CD4-positive, alpha-beta T cell (primary cell): ENCODE measurements around the gene KDM4D. TPM values are rescaled to one million over a fixed set of nuclear protein-coding genes. Genes with fewer than 3 reads are reported as not detected.

ENCODE experiments used
- ATAC-seq: fragments of 200-7000 bp; cut with Tn5 transposase; one replicate; pipeline ENCODE4 v1.10.0; 2022; ENCODE audit warnings: mild to moderate bottlenecking; ENCODE audit not compliant: poor library complexity
- CTCF ChIA-PET: fragments of 350-600 bp; sonication (Branson Sonifier 250); formaldehyde crosslinking; loops from one replicate; lab custom pipeline; 2021; ENCODE audit warnings: antibody characterized with exemption, inconsistent platforms; lab: Charles Lee
- POLR2A ChIA-PET: fragments of 350-600 bp; sonication (Branson Sonifier 250); formaldehyde crosslinking; loops from one replicate; lab custom pipeline; 2021; ENCODE audit warnings: antibody characterized with exemption, inconsistent platforms; lab: Charles Lee
- DNase-seq, 14 experiments: peaks; one replicate each; pipeline ENCODE4 v3.0.0-alpha.2; 2013 to 2020; ENCODE audit warnings: mixed read lengths in 2 of 14
- H3K27ac ChIP-seq, 2 donors: one replicate each; pipeline versions ENCODE4 v1.5.1 to v1.7.0; 2013; ENCODE audit warnings: low read length in 2 of 2, low read depth in 1 of 2, mild to moderate bottlenecking in 1 of 2
- H3K27me3 ChIP-seq, 2 experiments: 1 replicate in 1 of 2; 2 replicates in 1 of 2; pipeline versions ENCODE4 v1.6.1 to v1.7.0; 2013; ENCODE audit warnings: low read length in 2 of 2, control low read depth in 1 of 2, mild to moderate bottlenecking in 1 of 2, moderate library complexity in 1 of 2; ENCODE audit not compliant: insufficient read depth in 2 of 2, control insufficient read depth in 1 of 2
- H3K36me3 ChIP-seq: one replicate; pipeline ENCODE4 v1.6.1; 2013; ENCODE audit warnings: low read length, control low read depth; ENCODE audit not compliant: insufficient read depth
- H3K4me1 ChIP-seq: one replicate; pipeline ENCODE4 v1.6.1; 2013; ENCODE audit warnings: low read length, control low read depth; ENCODE audit not compliant: insufficient read depth
- H3K4me3 ChIP-seq: one replicate; pipeline ENCODE4 v1.5.1; 2013; ENCODE audit warnings: mild to moderate bottlenecking, low read length, moderate library complexity
- H3K9me3 ChIP-seq, 2 experiments: 1 replicate in 1 of 2; 2 replicates in 1 of 2; pipeline versions ENCODE4 v1.6.1 to v1.7.0; 2013; ENCODE audit warnings: low read length in 2 of 2, mild to moderate bottlenecking in 2 of 2, control low read depth in 1 of 2, moderate library complexity in 1 of 2; ENCODE audit not compliant: control insufficient read depth in 1 of 2, insufficient read depth in 1 of 2
- H3K27ac Mint-ChIP-seq: one replicate; pipeline ENCODE4 v1.8.0; 2020; ENCODE audit warnings: mixed read lengths
- H3K27me3 Mint-ChIP-seq: one replicate; pipeline ENCODE4 v1.8.0; 2021; ENCODE audit warnings: mixed read lengths
- H3K36me3 Mint-ChIP-seq: one replicate; pipeline ENCODE4 v1.8.0; 2021; ENCODE audit warnings: low read depth, mixed read lengths
- H3K4me1 Mint-ChIP-seq: one replicate; pipeline ENCODE4 v1.8.0; 2021; ENCODE audit warnings: low read depth, mixed read lengths
- H3K4me3 Mint-ChIP-seq: one replicate; pipeline ENCODE4 v1.8.0; 2020; ENCODE audit warnings: mild to moderate bottlenecking, mixed read lengths
- H3K9me3 Mint-ChIP-seq: one replicate; pipeline ENCODE4 v1.8.0; 2020; ENCODE audit warnings: mixed read lengths
- CTCF ChIP-seq: fragments of 200-600 bp; IDR thresholded peaks from one replicate; pipeline ENCODE4 v1.8.0; 2022; ENCODE audit warnings: antibody characterized with exemption, mild to moderate bottlenecking
- intact Hi-C, 2 experiments: fragments of 100-400 bp; cut with DNase I in 1 of 2; cut with micrococcal nuclease in 1 of 2; formaldehyde crosslinking; loops; one replicate each; pipeline versions ENCODE4 v1.15.1 to v1.9.0; 2023 to 2025; cut with DNase I, micrococcal nuclease
- total RNA-seq, 174 experiments: library from RNA in 2 of 174; stranded (reverse) in 2 of 174; gene quantifications; one replicate each; pipeline ENCODE4 v1.2.3 and lab custom pipeline; 2021 to 2026

The KDM4D gene
- total RNA-seq, 2 experiments from 2014 or later: 0.16 to 0.22 TPM

- H3K4me3 Mint-ChIP-seq: no peak overlapping the region
- Histone ChIP-seq H3K36me3 (peaks cover 54% of the 10 kb centered on the region), H3K4me1 (no peaks in the 10 kb centered on the region), H3K4me3 (no peak overlapping the region), H3K27me3 (no peaks in the 10 kb centered on the region), H3K9me3 (no peaks in the 10 kb centered on the region), H3K27ac (no peak overlapping the region)
- H3K36me3 Mint-ChIP-seq: peaks cover 63% of the 10 kb centered on the region
- POLR2A ChIA-PET: interaction anchor here (0.7 to 2.8 kb wide), 2 partner anchors 12 to 93 kb away, joined by 3 to 16 read pairs; partner anchors contain the start of genes CWC15 and KDM4D
- no peak for TF ChIP-seq CTCF
- ATAC-seq (no peak), DNase-seq (no peak)
- H3K27me3 Mint-ChIP-seq: no peaks in the 10 kb centered on the region
- peaks cover 3% of the 10 kb centered on the region for H3K4me1 Mint-ChIP-seq
- no peaks in the 10 kb centered on the region for H3K9me3 Mint-ChIP-seq
- no peak overlapping the region for H3K27ac Mint-ChIP-seq
- intact Hi-C loops: no loop called here
- CTCF ChIA-PET: no interaction called here
Measured at GRCh38 chr11:94960488-94960887, 13.0 kb upstream of the KDM4D start.

- DNase-seq (no peak), ATAC-seq (no peak)
- Histone ChIP-seq H3K27ac (no peak overlapping the region), H3K4me1 (no peaks in the 10 kb centered on the region), H3K4me3 (no peak overlapping the region), H3K27me3 (no peaks in the 10 kb centered on the region), H3K9me3 (no peaks in the 10 kb centered on the region), H3K36me3 (peaks cover 62% of the 10 kb centered on the region)
- Mint-ChIP-seq H3K27me3 (no peaks in the 10 kb centered on the region), H3K9me3 (no peaks in the 10 kb centered on the region), H3K4me1 (peaks cover 6% of the 10 kb centered on the region), H3K27ac (no peak overlapping the region), H3K4me3 (no peak overlapping the region), H3K36me3 (peaks cover 71% of the 10 kb centered on the region)
- ChIA-PET CTCF (no interaction called here), POLR2A (interaction anchor here (0.7 to 2.8 kb wide), 3 partner anchors 12 to 93 kb away, joined by 3 to 16 read pairs (median 4); partner anchors contain the start of genes CWC15 and KDM4D)
- intact Hi-C loops: no loop called here
- TF ChIP-seq CTCF: no peak
Measured at GRCh38 chr11:94961255-94961654, 12.3 kb upstream of the KDM4D start.

GRCh38 chr11:94964934-94965333, 8.6 kb upstream of the KDM4D start:
- Mint-ChIP-seq H3K4me3 (no peak overlapping the region), H3K4me1 (peaks cover 21% of the 10 kb centered on the region), H3K36me3 (peaks cover 88% of the 10 kb centered on the region), H3K9me3 (no peaks in the 10 kb centered on the region), H3K27ac (no peak overlapping the region), H3K27me3 (no peaks in the 10 kb centered on the region)
- ATAC-seq (peak; percentile 34), DNase-seq (no peak)
- POLR2A ChIA-PET: no interaction called here
- Histone ChIP-seq H3K36me3 (peaks cover 91% of the 10 kb centered on the region), H3K27me3 (no peaks in the 10 kb centered on the region), H3K9me3 (no peaks in the 10 kb centered on the region), H3K4me3 (no peak overlapping the region), H3K27ac (no peak overlapping the region), H3K4me1 (no peaks in the 10 kb centered on the region)
- no peak for TF ChIP-seq CTCF
- intact Hi-C loops: no loop called here
- CTCF ChIA-PET: no interaction called here
